Suprapubic skin (tissue), 4 donors: ENCODE data around the gene NFE2. TPM values are rescaled to one million over a fixed set of nuclear protein-coding genes. Genes with fewer than 3 reads are reported as not detected.

Experiments
- DNase-seq, 2 donors: peaks; one replicate each; pipeline ENCODE4 v3.0.0-alpha.2; 2019; ENCODE audit warnings: low spot score in 2 of 2
- H3K27ac ChIP-seq: fragments of 200-600 bp; sonication (generic); one replicate; pipeline ENCODE4 v1.5.1; 2019
- H3K27me3 ChIP-seq: fragments of 200-600 bp; sonication (generic); one replicate; pipeline ENCODE4 v1.5.1; 2019
- H3K36me3 ChIP-seq: fragments of 200-600 bp; sonication (generic); one replicate; pipeline ENCODE4 v1.5.1; 2019
- H3K4me1 ChIP-seq: fragments of 200-600 bp; sonication (generic); one replicate; pipeline ENCODE4 v1.5.1; 2019
- H3K4me3 ChIP-seq: fragments of 200-600 bp; sonication (generic); one replicate; pipeline ENCODE4 v1.5.1; 2019; ENCODE audit warnings: mild to moderate bottlenecking
- H3K9me3 ChIP-seq: fragments of 200-600 bp; sonication (generic); one replicate; pipeline ENCODE4 v1.5.1; 2019
- CTCF ChIP-seq, 2 donors: fragments of 200-600 bp in 1 of 2; fragments of 450-650 bp in 1 of 2; sonication (generic) in 1 of 2; IDR thresholded peaks; one replicate each; pipeline ENCODE4 v1.5.1; 2016 to 2019; ENCODE audit warnings: antibody characterized with exemption in 2 of 2, mild to moderate bottlenecking in 1 of 2, moderate library complexity in 1 of 2
- EP300 ChIP-seq: sonication (generic); formaldehyde crosslinking; IDR thresholded peaks from one replicate; pipeline ENCODE4 v1.6.1; 2017; ENCODE audit warnings: antibody characterized with exemption
- POLR2A ChIP-seq, 2 donors: fragments of 450-650 bp; IDR thresholded peaks; one replicate each; pipeline ENCODE4 v1.6.1; 2017; ENCODE audit warnings: antibody characterized with exemption in 2 of 2, mild to moderate bottlenecking in 2 of 2, moderate library complexity in 2 of 2
- POLR2AphosphoS5 ChIP-seq, 3 donors: sonication (generic); formaldehyde crosslinking; IDR thresholded peaks; one replicate each; pipeline ENCODE4 v1.6.1; 2017; ENCODE audit warnings: antibody characterized with exemption in 3 of 3
- WGBS: methylation state at CpG from one replicate; pipeline ENCODE4 v1.1.5; 2018; 5-methylcytosine and 5-hydroxymethylcytosine counted together
- total RNA-seq, 4 donors: library from RNA; depleted of rRNA; stranded (reverse); fragments of >200 nt; gene quantifications; one replicate each; pipeline ENCODE4 v1.1.0, GENCODE V29; 2016

Gene NFE2
- total RNA-seq, 4 donors from 2014 or later = 1.4 to 8.6 (median 6.3) TPM

DNA sequence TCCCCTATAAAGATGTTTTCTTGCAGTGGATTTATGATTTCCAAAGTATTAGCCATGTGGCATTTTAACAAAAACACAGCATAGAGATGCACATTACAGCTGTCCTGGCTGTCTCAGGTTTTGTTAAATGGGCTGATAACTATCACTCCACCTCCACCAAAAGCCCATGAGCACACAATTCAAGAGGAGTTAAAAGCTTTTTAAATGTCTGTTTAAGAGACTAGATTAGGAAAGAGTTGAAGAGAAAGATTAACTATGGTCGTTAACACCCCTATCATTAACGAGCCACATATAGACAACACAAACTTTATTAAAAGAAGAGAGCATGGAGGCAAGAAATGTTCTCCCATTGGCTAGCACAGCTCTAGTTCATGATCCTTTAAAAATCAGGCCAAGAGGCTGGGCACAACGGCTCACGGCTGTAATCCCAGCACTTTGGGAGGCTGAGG lies 35.4 kb downstream of the NFE2 start:
- H3K27me3 ChIP-seq = no peaks in the 10 kb centered on the region
- no peaks in the 10 kb centered on the region for H3K9me3 ChIP-seq
- DNase-seq = no peak
- no peak overlapping the region for H3K27ac ChIP-seq
- WGBS = 88% methylated on average over 4 of the region's 4 CpGs
- H3K4me1 ChIP-seq = peaks cover 12% of the 10 kb centered on the region
- no peak overlapping the region for H3K4me3 ChIP-seq
- no peaks in the 10 kb centered on the region for H3K36me3 ChIP-seq
- no peak for TF ChIP-seq EP300
- no peak for TF ChIP-seq POLR2A (IDR thresholded peaks at IDR 0.05)
- TF ChIP-seq CTCF (IDR thresholded peaks at IDR 0.05) = no peak
- TF ChIP-seq POLR2AphosphoS5 (IDR thresholded peaks at IDR 0.05) = no peak

DNA sequence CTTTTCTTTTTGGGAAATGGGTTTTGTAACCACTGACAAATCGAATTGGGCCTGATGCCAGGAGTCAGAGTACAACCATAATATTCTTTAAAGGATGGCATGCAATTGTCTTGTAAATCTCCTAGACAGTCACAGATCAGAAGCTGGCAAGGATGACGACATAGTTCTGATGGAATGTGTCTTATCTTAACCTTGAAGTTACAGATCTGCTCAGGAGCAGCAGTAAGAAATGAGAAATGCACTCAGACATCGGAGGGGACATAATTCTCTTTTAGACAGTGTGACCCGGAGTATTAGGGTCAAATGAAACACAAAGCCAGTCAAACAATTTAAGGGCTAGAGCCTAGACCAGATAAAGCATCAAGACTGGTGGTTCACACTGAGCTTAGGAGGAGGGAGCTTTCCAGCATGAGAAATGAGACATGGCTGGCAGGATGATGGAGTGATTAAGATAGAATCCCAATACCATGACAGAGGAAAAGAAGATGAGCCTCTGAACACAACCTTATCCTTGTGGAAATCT lies 38.4 kb downstream of the NFE2 start:
- Histone ChIP-seq H3K4me3 (no peak overlapping the region), H3K9me3 (no peaks in the 10 kb centered on the region), H3K4me1 (peaks cover 37% of the 10 kb centered on the region), H3K36me3 (peaks cover 3% of the 10 kb centered on the region), H3K27ac (no peak overlapping the region), H3K27me3 (no peaks in the 10 kb centered on the region)
- no peak for DNase-seq
- WGBS = 34% methylated on average over 4 of the region's 4 CpGs
- TF ChIP-seq CTCF (IDR thresholded peaks at IDR 0.05) (no peak), POLR2AphosphoS5 (IDR thresholded peaks at IDR 0.05) (no peak), EP300 (no peak), POLR2A (IDR thresholded peaks at IDR 0.05) (no peak)

DNA sequence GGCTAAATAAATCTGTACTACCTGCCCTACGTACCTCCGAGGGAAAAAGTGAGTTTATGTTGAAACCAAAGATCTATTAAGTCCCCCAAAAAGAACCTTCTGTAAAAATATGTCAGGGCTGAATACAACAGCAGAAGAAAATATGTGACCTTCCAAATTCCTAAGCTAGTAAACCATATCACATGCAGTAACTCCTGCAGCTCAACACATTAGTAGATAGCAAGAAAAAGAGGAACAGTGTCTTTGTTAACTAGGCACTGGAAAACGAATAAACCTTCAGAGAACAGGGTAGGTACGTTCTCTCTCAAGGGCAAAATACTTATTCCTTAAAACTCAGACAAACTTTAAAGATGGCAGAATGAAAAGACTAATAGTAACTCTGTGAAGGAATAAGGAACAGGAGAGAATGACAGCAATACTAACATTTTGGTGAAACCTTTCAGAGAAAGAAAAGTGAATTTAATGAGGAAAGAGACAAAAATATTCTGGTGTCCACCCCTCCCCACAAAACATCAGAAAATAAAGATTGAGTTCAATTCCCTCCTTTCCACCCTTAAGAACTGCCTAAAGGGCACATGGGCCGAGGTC lies 38.9 kb downstream of the NFE2 start:
- Histone ChIP-seq H3K4me3 (no peak overlapping the region), H3K4me1 (peaks cover 37% of the 10 kb centered on the region), H3K27me3 (no peaks in the 10 kb centered on the region), H3K36me3 (peaks cover 9% of the 10 kb centered on the region), H3K27ac (no peak overlapping the region), H3K9me3 (no peaks in the 10 kb centered on the region)
- 59% methylated on average over 5 of the region's 5 CpGs for WGBS
- no peak for TF ChIP-seq POLR2AphosphoS5 (IDR thresholded peaks at IDR 0.05)
- no peak for TF ChIP-seq EP300
- TF ChIP-seq POLR2A (IDR thresholded peaks at IDR 0.05) = no peak
- TF ChIP-seq CTCF (IDR thresholded peaks at IDR 0.05) = no peak
- DNase-seq = no peak

DNA sequence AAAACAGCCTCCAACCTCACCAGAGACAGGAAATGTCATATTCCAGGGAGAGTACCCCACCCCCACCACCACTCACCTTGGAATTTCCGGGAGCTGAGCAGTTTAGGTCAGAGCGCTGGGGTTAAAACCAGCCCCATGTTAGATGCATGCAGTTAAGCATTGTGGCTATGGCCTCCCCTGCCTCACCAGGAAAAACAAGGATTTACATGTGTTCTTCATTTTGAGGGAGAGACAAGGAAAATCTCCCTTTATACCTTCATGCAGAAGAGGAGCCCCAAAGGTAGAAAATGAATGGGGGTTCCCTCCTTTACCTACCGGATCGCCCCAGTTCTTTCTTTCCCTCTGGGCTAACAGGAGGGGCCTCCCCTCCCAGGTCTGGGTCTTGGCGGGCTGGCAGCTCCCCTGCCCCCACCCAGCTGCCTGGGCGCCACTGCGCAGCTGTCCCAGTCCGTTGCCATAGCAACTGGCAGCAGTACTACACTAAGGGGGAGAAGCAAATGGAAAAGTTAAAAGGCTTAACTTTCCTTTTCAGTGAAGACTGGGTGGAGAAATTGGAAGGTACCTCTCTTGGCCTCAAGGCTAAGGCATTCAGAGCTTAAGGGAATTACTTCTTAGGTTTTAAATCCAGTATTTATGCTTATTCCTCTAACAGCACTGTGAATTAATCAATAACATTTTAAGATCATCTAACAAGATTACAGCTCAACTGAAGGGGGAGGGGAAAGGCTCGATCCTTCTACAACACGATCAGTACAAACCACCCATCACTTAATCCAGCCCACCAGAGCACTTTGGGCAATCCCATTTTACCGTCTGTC lies 41.4 kb downstream of the NFE2 start:
- TF ChIP-seq POLR2AphosphoS5 (IDR thresholded peaks at IDR 0.05) (no peak), CTCF (IDR thresholded peaks at IDR 0.05) (no peak), EP300 (no peak), POLR2A (IDR thresholded peaks at IDR 0.05) (no peak)
- peaks cover 37% of the 10 kb centered on the region for H3K4me1 ChIP-seq
- no peaks in the 10 kb centered on the region for H3K9me3 ChIP-seq
- peak in 1 of 2 donors; percentile 82 for DNase-seq
- H3K27me3 ChIP-seq = no peaks in the 10 kb centered on the region
- peaks cover 33% of the 10 kb centered on the region for H3K36me3 ChIP-seq
- H3K27ac ChIP-seq = peak overlapping the region; percentile 70
- H3K4me3 ChIP-seq = peak overlapping the region; percentile 43
- WGBS = 13% methylated on average over 11 of the region's 11 CpGs

GRCh38 chr12:54258201-54258681 lies 42.6 kb downstream of the NFE2 start:
- no peaks in the 10 kb centered on the region for H3K27me3 ChIP-seq
- H3K36me3 ChIP-seq = peaks cover 40% of the 10 kb centered on the region
- H3K4me3 ChIP-seq = no peak overlapping the region
- H3K27ac ChIP-seq = no peak overlapping the region
- H3K9me3 ChIP-seq = no peaks in the 10 kb centered on the region
- no peak for DNase-seq
- TF ChIP-seq CTCF (IDR thresholded peaks at IDR 0.05) (no peak), EP300 (no peak), POLR2AphosphoS5 (IDR thresholded peaks at IDR 0.05) (no peak), POLR2A (IDR thresholded peaks at IDR 0.05) (no peak)
- peaks cover 37% of the 10 kb centered on the region for H3K4me1 ChIP-seq
